ENCODE results near the gene GSX1.

GSX1 gene

GRCh38 chr13:27826379-27827353 is 34.4 kb downstream of the GSX1 start:
- in situ Hi-C loops (cut with MboI; ENCODE audit: low sequenced_read_pairs), result loop anchor here (10.0 to 25.0 kb wide), 2 partner anchors 136 to 452 kb away; partner anchors contain the start of gene CDX2

GRCh38 chr13:27827646-27828045 is 35.4 kb downstream of the GSX1 start:
- in situ Hi-C loops (cut with MboI; ENCODE audit: low sequenced_read_pairs), result loop anchor here (10.0 to 25.0 kb wide), 2 partner anchors 135 to 453 kb away; partner anchors contain the start of gene CDX2

GRCh38 chr13:27830010-27830409 is 37.7 kb downstream of the GSX1 start:
- in situ Hi-C loops (cut with MboI; ENCODE audit: low sequenced_read_pairs), result loop anchor here (25.0 kb wide), 1 partner anchor 132 kb away; the partner anchor contains the start of gene CDX2

GRCh38 chr13:27833206-27833605 is 40.9 kb downstream of the GSX1 start:
- in situ Hi-C loops (cut with MboI; ENCODE audit: low sequenced_read_pairs), result loop anchor here (25.0 kb wide), 1 partner anchor 129 kb away; the partner anchor contains the start of gene CDX2

GRCh38 chr13:27834095-27834494 is 41.8 kb downstream of the GSX1 start:
- in situ Hi-C loops (cut with MboI; ENCODE audit: low sequenced_read_pairs), result loop anchor here (25.0 kb wide), 1 partner anchor 128 kb away; the partner anchor contains the start of gene CDX2

GRCh38 chr13:27835799-27836198 is 43.5 kb downstream of the GSX1 start:
- in situ Hi-C loops (cut with MboI; ENCODE audit: low sequenced_read_pairs), result loop anchor here (25.0 kb wide), 1 partner anchor 127 kb away; the partner anchor contains the start of gene CDX2

- in situ Hi-C loops (cut with MboI; ENCODE audit: low sequenced_read_pairs), result loop anchor here (25.0 kb wide), 1 partner anchor 122 kb away; the partner anchor contains the start of gene CDX2
Measured at GRCh38 chr13:27839809-27840467, 47.7 kb downstream of the GSX1 start.

GRCh38 chr13:27842571-27842970 is 50.3 kb downstream of the GSX1 start:
- in situ Hi-C loops (cut with MboI; ENCODE audit: low sequenced_read_pairs), result loop anchor here (25.0 kb wide), 1 partner anchor 120 kb away; the partner anchor contains the start of gene CDX2
